K562 (cell line): ENCODE measurements around the gene MICOS13. TPM values are rescaled to one million over a fixed set of nuclear protein-coding genes. Genes with fewer than 3 reads are reported as not detected.

Source experiments
- ATF2 ChIP-seq: sonication (generic); formaldehyde crosslinking; IDR thresholded peaks from 2 replicates; pipeline ENCODE4 v1.8.1; 2022; ENCODE audit warnings: missing genetic modification reagents
- BCLAF1 ChIP-seq, 2 experiments: fragments of 450-650 bp in 1 of 2; IDR thresholded peaks; 2 replicates each; pipeline ENCODE4 v1.6.1; 2011 to 2017; ENCODE audit warnings: low read depth in 2 of 2, antibody characterized with exemption in 1 of 2, borderline replicate concordance in 1 of 2, low read length in 1 of 2, mild to moderate bottlenecking in 1 of 2, mixed read lengths in 1 of 2; ENCODE audit not compliant: control insufficient read depth in 1 of 2
- CHD2 ChIP-seq: IDR thresholded peaks from 2 replicates; pipeline ENCODE4 v1.6.1; 2011; ENCODE audit warnings: low read depth, low read length
- GATAD2B ChIP-seq: fragments of 450-650 bp; IDR thresholded peaks from 2 replicates; pipeline ENCODE4 v1.6.1; 2017; ENCODE audit warnings: mild to moderate bottlenecking, borderline replicate concordance
- NONO ChIP-seq, 2 experiments: fragments of 200-400 bp in 1 of 2; fragments of 450-650 bp in 1 of 2; formaldehyde crosslinking in 1 of 2; IDR thresholded peaks; 2 replicates each; pipeline ENCODE4 v1.6.1; 2017; ENCODE audit warnings: low read depth in 2 of 2, mild to moderate bottlenecking in 2 of 2, moderate library complexity in 2 of 2, low read length in 1 of 2
- ZNF785 ChIP-seq: fragments of 250-450 bp; sonication (Bioruptor Pico); IDR thresholded peaks from 2 replicates; pipeline ENCODE4 v1.4.0; 2020; ENCODE audit warnings: mild to moderate bottlenecking
- polyA plus RNA-seq, 8 experiments: library from polyadenylated mRNA; depleted of rRNA in 4 of 8; stranded (reverse) in 5 of 8; unstranded in 3 of 8; fragments of >200 nt; fragmentation: Nextera tagmentation in 2 of 8; fragmentation: Illumina TruSeq in 1 of 8; extraction: Ambion mirVana in 2 of 8; extraction: Trizol in 1 of 8; gene quantifications; 2 replicates each; pipeline versions ENCODE4 v1.2.1 to v1.2.3, GENCODE V29; 2011 to 2014; ENCODE audit warnings: inconsistent platforms in 1 of 8, missing spikeins in 1 of 8
- total RNA-seq, 7 experiments: library from RNA; depleted of rRNA in 6 of 7; stranded (reverse); fragments of >200 nt in 6 of 7; fragmentation: Illumina TruSeq in 2 of 7; extraction: Trizol in 2 of 7; gene quantifications; 2 replicates each; pipeline versions ENCODE4 v1.2.1 to v1.2.3, GENCODE V29; 2011 to 2021; ENCODE audit warnings: low replicate concordance in 1 of 7
- TF ChIP-seq, protein P1 (sequence below): fragments of 250-450 bp; sonication (Bioruptor Pico); IDR thresholded peaks from 2 replicates; pipeline ENCODE4 v1.5.0; 2020; ENCODE audit warnings: mild to moderate bottlenecking, borderline replicate concordance
- TF ChIP-seq, protein P2 (sequence below), 3 experiments: fragments of 200-800 bp in 1 of 3; sonication (Bioruptor generic) in 1 of 3; sonication (generic) in 1 of 3; formaldehyde crosslinking in 1 of 3; IDR thresholded peaks; 2 replicates each; pipeline versions ENCODE4 v1.6.1 to v1.8.0; 2016 to 2022; ENCODE audit warnings: mild to moderate bottlenecking in 2 of 3, missing compliant biosample characterization in 2 of 3, missing genetic modification characterization in 2 of 3, missing genetic modification reagents in 1 of 3

MICOS13 gene
- total and polyA plus RNA-seq, 9 of the 15 experiments (the other 6 are each of a cell fraction or from before 2014, with no cell fraction given) = 15.5 to 220 (median 49.4) TPM

GRCh38 chr19:5632657-5633056 is 47.7 kb downstream of the MICOS13 start (continued):
- TF ChIP-seq NONO (IDR thresholded peaks at IDR 0.05; ENCODE audit: low read depth in 2 of 2, low read length in 1 of 2) = no peak
- TF ChIP-seq, protein P1, sequence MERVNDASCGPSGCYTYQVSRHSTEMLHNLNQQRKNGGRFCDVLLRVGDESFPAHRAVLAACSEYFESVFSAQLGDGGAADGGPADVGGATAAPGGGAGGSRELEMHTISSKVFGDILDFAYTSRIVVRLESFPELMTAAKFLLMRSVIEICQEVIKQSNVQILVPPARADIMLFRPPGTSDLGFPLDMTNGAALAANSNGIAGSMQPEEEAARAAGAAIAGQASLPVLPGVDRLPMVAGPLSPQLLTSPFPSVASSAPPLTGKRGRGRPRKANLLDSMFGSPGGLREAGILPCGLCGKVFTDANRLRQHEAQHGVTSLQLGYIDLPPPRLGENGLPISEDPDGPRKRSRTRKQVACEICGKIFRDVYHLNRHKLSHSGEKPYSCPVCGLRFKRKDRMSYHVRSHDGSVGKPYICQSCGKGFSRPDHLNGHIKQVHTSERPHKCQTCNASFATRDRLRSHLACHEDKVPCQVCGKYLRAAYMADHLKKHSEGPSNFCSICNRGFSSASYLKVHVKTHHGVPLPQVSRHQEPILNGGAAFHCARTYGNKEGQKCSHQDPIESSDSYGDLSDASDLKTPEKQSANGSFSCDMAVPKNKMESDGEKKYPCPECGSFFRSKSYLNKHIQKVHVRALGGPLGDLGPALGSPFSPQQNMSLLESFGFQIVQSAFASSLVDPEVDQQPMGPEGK (CRISPR knock-in tag) = no peak
- TF ChIP-seq ATF2 (CRISPR knock-in tag) = no peak
- TF ChIP-seq CHD2 = no peak
- no peak for TF ChIP-seq BCLAF1 (IDR thresholded peaks at IDR 0.05; ENCODE audit: borderline replicate concordance in 1 of 2, control insufficient read depth in 1 of 2, low read depth in 2 of 2, low read length in 1 of 2)
- TF ChIP-seq GATAD2B = no peak
- TF ChIP-seq, protein P2, sequence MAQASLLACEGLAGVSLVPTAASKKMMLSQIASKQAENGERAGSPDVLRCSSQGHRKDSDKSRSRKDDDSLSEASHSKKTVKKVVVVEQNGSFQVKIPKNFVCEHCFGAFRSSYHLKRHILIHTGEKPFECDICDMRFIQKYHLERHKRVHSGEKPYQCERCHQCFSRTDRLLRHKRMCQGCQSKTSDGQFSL (CRISPR knock-in tag; IDR thresholded peaks at IDR 0.05) = no peak
- TF ChIP-seq, protein P2 (tag; IDR thresholded peaks at IDR 0.05) = no peak
- TF ChIP-seq ZNF785 (CRISPR knock-in tag) = no peak
